ENCODE results near the gene POLE4.

Gene POLE4

DNA sequence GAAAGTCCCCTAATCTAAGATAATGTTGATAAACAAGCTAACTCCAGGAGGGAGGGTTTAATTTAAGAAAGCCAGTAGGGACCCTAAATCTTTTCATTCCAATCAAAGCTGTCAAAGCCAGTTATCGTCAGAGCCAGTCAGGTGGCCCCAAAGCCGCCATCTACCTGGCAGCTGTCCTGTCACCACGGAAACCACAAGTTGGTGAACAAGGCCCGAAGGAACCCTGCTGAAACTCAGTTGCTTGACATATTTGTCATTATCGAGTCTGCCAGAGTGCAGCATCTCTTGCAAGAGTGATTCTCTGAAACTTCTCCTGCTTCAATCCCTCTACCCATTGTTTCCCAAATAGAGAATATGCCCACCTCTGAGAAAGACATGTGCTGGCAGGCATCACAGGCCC lies 30.8 kb upstream of the POLE4 start:
- CTCF ChIA-PET = interaction anchor here (0.6 kb wide), 1 partner anchor 605 kb away, joined by 3 read pairs; no protein-coding TSS in a partner anchor
- TF ChIP-seq, protein P1, sequence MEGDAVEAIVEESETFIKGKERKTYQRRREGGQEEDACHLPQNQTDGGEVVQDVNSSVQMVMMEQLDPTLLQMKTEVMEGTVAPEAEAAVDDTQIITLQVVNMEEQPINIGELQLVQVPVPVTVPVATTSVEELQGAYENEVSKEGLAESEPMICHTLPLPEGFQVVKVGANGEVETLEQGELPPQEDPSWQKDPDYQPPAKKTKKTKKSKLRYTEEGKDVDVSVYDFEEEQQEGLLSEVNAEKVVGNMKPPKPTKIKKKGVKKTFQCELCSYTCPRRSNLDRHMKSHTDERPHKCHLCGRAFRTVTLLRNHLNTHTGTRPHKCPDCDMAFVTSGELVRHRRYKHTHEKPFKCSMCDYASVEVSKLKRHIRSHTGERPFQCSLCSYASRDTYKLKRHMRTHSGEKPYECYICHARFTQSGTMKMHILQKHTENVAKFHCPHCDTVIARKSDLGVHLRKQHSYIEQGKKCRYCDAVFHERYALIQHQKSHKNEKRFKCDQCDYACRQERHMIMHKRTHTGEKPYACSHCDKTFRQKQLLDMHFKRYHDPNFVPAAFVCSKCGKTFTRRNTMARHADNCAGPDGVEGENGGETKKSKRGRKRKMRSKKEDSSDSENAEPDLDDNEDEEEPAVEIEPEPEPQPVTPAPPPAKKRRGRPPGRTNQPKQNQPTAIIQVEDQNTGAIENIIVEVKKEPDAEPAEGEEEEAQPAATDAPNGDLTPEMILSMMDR (conservative IDR thresholded peaks at IDR 0.05; ENCODE audit: low read depth) = no peak
- no peak for DNase-seq (ENCODE audit: low spot score)
- H3K27ac ChIP-seq = no peak overlapping the region
- POLR2A ChIA-PET (ENCODE audit: low non-redundant PET) = no interaction called here

DNA sequence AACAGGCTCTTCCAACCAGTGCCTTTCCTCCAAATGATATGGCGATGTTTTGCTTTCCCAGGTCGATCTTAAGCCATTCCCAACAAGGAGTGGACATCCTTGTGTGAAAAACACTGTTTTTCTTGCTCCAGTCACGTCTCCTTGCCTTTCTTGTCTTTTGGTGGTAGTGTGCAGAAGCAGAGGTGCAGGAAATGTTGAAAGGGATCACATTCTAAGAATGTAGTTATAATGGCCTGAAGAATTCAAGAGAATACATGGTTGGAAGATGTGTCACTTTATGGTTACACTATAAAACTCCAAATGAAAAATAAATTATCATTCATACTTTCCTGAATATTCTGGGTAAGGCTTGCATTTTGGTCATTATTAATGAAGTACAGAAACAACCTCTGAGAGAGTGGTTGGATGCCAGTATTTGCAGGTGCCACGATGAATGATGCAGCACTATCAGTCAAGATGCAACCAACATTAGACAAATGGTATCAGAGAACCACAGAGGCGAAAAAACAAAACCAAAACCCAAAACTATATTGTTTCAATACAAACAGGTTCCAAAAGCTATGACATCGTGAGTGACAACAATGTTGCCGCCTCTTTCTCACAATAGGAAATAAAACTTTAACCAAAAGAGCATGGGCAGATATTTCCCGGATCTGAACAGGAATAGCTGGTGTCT lies 27.5 kb upstream of the POLE4 start:
- H3K27ac ChIP-seq = no peak overlapping the region
- no peak for DNase-seq (ENCODE audit: low spot score)
- CTCF ChIA-PET = no interaction called here
- TF ChIP-seq, protein P1 (conservative IDR thresholded peaks at IDR 0.05; ENCODE audit: low read depth) = no peak
- POLR2A ChIA-PET (ENCODE audit: low non-redundant PET) = no interaction called here

DNA sequence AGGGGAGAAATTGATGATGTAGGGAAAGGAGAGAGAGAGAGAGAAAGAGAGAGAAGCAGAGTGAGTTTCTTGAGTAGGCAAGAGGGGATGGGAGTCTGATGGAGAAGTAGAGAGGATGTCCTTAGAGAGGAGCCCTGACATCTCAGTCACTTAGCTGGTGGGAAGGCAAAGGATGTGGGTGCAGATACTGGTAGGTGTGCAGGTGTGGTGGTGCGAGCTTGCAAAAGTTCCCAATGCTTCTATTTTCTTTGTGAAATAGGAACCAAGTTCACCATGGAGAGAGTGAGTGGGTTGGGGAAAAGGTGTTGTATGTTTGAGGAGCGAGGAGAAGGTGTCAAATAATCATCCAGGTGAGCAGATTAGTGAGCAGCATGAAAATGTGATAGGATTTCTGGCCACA lies 26.5 kb upstream of the POLE4 start:
- H3K27ac ChIP-seq = no peak overlapping the region
- DNase-seq (ENCODE audit: low spot score) = no peak
- TF ChIP-seq, protein P1 (conservative IDR thresholded peaks at IDR 0.05; ENCODE audit: low read depth) = no peak
- ChIA-PET CTCF (no interaction called here), POLR2A (ENCODE audit: low non-redundant PET) (no interaction called here)

DNA sequence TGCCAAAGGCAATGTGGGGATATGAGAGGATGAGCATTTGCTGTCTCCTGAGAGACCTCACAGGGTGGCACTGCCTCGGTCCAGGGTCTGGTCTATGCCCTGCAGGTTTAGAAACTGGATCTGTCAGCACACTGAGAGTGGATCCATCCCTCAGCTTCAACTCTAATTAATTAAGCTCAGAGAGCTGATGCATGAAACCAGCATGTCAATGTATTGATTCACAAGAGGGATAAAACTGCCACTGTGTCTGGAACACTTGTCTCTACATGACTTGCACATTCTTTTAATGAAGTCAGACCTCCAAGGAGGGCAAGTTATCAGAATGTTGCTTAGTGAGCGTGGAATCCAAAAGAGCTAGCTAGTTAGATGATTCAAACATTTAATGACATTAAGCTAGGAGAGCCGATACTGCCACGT lies 22.5 kb upstream of the POLE4 start:
- TF ChIP-seq, protein P1 (conservative IDR thresholded peaks at IDR 0.05; ENCODE audit: low read depth) = no peak
- POLR2A ChIA-PET (ENCODE audit: low non-redundant PET) = no interaction called here
- no peak overlapping the region for H3K27ac ChIP-seq
- CTCF ChIA-PET = interaction anchor here (0.6 to 0.8 kb wide), 4 partner anchors 16 to 244 kb away, joined by 3 to 4 read pairs (median 4); no protein-coding TSS in a partner anchor
- peak; percentile 79 for DNase-seq (ENCODE audit: low spot score)

DNA sequence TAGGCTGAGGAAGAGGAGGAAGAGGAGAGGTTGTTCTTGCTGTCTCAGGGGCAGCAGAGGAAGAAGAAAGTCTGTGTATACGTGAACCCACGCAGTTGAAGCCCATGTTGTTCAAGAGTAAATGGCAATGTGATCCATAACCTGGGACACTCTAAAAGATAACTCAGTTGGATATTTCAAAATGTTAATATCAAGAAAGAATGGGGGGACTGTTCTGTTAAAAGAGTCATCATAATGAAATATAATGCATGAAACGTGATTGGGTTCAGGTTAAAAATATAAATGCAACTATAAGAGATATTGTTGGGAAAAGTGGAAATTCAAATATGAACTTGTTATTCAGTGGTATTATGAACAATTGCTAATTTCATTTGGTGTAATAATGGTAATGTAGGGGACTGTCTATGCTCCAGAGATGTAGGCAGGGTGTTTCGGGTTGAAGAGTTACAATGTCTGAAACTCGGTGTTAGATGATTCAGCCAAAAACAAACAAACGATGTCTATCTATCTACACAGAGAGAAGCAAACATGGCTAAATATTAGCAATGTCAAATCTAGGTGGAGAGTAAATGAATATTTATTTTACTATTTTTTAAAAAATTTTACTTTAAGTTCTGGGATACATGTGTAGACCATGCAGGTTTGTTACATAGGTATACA lies 21.1 kb upstream of the POLE4 start:
- TF ChIP-seq, protein P1 (conservative IDR thresholded peaks at IDR 0.05; ENCODE audit: low read depth) = no peak
- H3K27ac ChIP-seq = no peak overlapping the region
- CTCF ChIA-PET = no interaction called here
- DNase-seq (ENCODE audit: low spot score) = no peak
- POLR2A ChIA-PET (ENCODE audit: low non-redundant PET) = no interaction called here

DNA sequence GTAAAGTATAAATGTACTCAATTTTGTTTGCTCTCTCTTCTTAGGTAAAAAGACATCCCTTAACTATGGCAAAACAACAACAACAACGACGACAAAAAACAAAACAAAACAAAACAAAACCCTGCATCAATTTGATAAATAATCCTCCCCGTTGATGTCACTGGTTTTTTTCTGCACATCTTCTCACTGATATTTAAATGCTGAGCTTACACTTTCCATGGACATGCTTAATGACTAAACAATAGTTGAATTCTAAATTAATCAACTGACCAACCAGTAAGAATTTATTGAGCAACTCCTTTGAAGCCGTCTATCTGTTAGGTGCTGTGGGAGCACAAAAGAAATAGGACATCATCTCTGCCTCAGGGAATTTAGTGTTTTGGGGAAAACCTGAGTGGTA lies 20.2 kb upstream of the POLE4 start:
- no peak overlapping the region for H3K27ac ChIP-seq
- DNase-seq (ENCODE audit: low spot score) = no peak
- ChIA-PET CTCF (no interaction called here), POLR2A (ENCODE audit: low non-redundant PET) (no interaction called here)
- TF ChIP-seq, protein P1 (conservative IDR thresholded peaks at IDR 0.05; ENCODE audit: low read depth) = no peak

All from RWPE1 (cell line).